HG02571 (cell line): ENCODE data around the gene PGRMC2.

Experiments used
- ATAC-seq: cut with Tn5 transposase; IDR thresholded peaks from one replicate; pipeline ENCODE4 v1.9.1; 2021; ENCODE audit warnings: mild to moderate bottlenecking, moderate library complexity; ENCODE audit not compliant: unreplicated experiment

Gene PGRMC2

GRCh38 chr4:128299848-128300247, 12.2 kb upstream of the PGRMC2 start:
- no peak for ATAC-seq

GRCh38 chr4:128298852-128299251, 11.2 kb upstream of the PGRMC2 start:
- no peak for ATAC-seq

- no peak for ATAC-seq
These were observed 10.6 kb upstream of the PGRMC2 start for GRCh38 chr4:128298146-128298758.

GRCh38 chr4:128295255-128295654, 7.6 kb upstream of the PGRMC2 start:
- no peak for ATAC-seq

- ATAC-seq = no peak
These were observed 6.9 kb upstream of the PGRMC2 start for GRCh38 chr4:128294464-128294863.

- no peak for ATAC-seq
These were observed 4.7 kb upstream of the PGRMC2 start for GRCh38 chr4:128292349-128292748.

- no peak for ATAC-seq
These were observed 3.5 kb upstream of the PGRMC2 start for GRCh38 chr4:128291096-128291495.

GRCh38 chr4:128290526-128290925, 2.9 kb upstream of the PGRMC2 start:
- ATAC-seq = no peak

GRCh38 chr4:128289523-128290158, 2.0 kb upstream of the PGRMC2 start:
- ATAC-seq = no peak

GRCh38 chr4:128288689-128289106, 1.1 kb upstream of the PGRMC2 start:
- ATAC-seq = no peak

GRCh38 chr4:128287871-128288688, 467 bp upstream of the PGRMC2 start:
- peak; percentile 80 for ATAC-seq

- no peak for ATAC-seq
These were observed 1.0 kb downstream of the PGRMC2 start for GRCh38 chr4:128286474-128287058.

GRCh38 chr4:128285085-128285997, 2.3 kb downstream of the PGRMC2 start:
- ATAC-seq = no peak

- ATAC-seq = no peak
These were observed 3.3 kb downstream of the PGRMC2 start for GRCh38 chr4:128284317-128284716.

- no peak for ATAC-seq
These were observed 4.5 kb downstream of the PGRMC2 start for GRCh38 chr4:128283071-128283470.

GRCh38 chr4:128282516-128282915, 5.1 kb downstream of the PGRMC2 start:
- no peak for ATAC-seq

GRCh38 chr4:128281354-128281753, 6.3 kb downstream of the PGRMC2 start:
- no peak for ATAC-seq

GRCh38 chr4:128279624-128280225, 7.9 kb downstream of the PGRMC2 start:
- ATAC-seq = no peak

- no peak for ATAC-seq
These were observed 9.8 kb downstream of the PGRMC2 start for GRCh38 chr4:128277856-128278255.

- no peak for ATAC-seq
These were observed 12.3 kb downstream of the PGRMC2 start for GRCh38 chr4:128275346-128275745.
